Astrocyte (in vitro differentiated cells and primary cell): ENCODE measurements around the gene SPON2.

Experiments
- EZH2 ChIP-seq: IDR thresholded peaks from 2 replicates; pipeline ENCODE4 v1.6.1; 2012; ENCODE audit warnings: mild to moderate bottlenecking, low read length, inconsistent platforms; ENCODE audit not compliant: insufficient read depth
- TF ChIP-seq, protein P1 (sequence below): IDR thresholded peaks from 2 replicates; pipeline ENCODE4 v1.5.1; 2011; ENCODE audit warnings: low read depth, mild to moderate bottlenecking, inconsistent platforms, low read length, moderate library complexity; ENCODE audit not compliant: insufficient read depth

DNA sequence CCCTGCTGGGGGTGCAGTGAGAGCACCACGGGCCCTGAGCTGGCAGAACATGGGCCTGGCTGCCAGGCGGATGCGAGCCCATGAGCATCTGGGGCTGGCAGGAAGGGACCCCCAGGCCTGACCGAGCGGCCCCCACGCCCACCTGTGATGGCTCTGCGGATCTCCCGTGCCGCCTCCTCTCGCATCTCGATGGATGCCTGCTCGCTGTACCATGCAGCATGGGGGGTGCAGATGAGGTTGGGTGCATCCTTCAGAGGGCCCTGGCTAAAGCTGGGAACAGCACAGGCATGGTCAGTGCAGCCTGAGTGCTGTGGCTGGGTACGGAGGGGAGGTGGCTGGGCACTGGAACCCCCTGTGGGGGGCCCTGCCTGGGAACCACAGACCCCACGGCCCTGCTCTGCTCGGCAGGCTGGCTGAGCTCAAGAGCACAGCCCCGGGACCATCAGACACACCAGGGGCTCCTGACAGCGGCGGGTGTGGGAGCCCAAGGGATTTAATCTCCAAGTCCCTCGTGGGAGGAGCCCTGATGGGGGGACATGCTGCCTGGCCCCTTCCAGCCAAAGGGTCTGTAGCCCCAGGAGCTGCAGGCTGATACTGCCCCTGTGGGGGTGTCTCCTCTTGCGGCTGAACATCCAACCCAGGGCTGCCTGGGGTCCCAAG, 41.1 kb upstream of the SPON2 start:
- TF ChIP-seq, protein P1, sequence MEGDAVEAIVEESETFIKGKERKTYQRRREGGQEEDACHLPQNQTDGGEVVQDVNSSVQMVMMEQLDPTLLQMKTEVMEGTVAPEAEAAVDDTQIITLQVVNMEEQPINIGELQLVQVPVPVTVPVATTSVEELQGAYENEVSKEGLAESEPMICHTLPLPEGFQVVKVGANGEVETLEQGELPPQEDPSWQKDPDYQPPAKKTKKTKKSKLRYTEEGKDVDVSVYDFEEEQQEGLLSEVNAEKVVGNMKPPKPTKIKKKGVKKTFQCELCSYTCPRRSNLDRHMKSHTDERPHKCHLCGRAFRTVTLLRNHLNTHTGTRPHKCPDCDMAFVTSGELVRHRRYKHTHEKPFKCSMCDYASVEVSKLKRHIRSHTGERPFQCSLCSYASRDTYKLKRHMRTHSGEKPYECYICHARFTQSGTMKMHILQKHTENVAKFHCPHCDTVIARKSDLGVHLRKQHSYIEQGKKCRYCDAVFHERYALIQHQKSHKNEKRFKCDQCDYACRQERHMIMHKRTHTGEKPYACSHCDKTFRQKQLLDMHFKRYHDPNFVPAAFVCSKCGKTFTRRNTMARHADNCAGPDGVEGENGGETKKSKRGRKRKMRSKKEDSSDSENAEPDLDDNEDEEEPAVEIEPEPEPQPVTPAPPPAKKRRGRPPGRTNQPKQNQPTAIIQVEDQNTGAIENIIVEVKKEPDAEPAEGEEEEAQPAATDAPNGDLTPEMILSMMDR = no peak
- TF ChIP-seq EZH2 = no peak
